Measurements from ENCODE around the gene TRIP10. TPM values are rescaled to one million over a fixed set of nuclear protein-coding genes. Genes with fewer than 3 reads are reported as not detected.

TRIP10 gene
- total RNA-seq, 1 donor = 50.1 TPM

DNA sequence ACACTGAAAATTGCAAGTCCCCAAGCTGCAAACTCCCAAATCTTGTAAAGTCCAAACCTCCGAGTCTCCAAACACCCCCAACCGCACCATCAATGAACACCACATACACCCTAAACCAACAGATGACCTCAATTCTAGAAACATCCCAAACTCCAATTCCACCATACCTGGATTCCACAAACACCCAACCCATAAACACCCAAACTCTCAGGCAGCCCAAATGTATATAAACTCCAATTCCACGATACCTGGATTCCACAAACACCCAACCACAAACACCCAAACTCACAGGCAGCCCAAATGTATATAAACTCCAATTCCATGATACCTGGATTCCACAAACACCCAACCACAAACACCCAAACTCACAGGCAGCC is 19.5 kb upstream of the TRIP10 start:
- no peak for DNase-seq (ENCODE audit: low read depth)
- no peak overlapping the region for H3K4me3 ChIP-seq (ENCODE audit: low read depth, low read length)
- TF ChIP-seq CTCF (IDR thresholded peaks at IDR 0.05; ENCODE audit: insufficient read depth, low read depth, low read length) = no peak

DNA sequence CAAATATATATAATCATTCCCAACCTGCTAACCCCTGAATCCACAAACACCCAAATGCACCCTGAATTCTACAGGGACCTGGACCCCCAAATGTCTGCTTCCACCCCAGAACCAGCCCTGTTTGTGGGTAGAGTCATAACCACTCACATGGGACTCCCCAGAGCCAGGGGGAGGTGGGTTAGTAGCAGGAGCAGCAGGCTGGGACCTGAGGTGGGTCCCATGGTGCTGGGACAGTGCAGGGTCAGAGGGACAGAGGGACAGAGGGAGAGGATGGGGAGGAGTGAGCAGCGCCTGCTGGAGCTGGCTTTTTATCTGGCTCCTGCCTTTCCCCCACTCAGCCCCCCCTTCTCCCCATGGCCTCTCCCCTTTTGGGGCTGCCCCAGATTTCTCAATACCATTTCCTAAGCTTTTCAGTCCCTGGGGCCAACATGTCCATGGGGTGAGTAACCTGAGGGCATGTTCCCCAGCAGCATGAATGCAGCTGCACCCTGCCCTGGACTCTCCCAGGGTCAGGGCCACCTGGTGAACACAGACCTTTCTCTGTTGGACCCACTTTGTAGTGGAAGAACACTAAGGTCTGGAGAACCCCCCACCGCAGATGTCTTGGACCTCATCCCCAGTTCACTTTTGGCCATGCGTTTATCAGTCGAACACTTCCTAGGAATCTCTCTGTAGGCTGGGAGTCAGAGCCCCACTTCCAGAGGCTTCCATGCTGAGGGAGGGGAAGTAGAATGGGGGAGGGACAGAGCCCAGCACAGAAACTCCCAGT is 18.9 kb upstream of the TRIP10 start, which contains the start of gene C3:
Gene C3, minus strand, starts transcription at position 282 of the 769 bp plus-strand sequence. Its CDS starts 61 bp downstream, at position 221.
- H3K4me3 ChIP-seq (ENCODE audit: low read depth, low read length) = no peak within 1 kb of the TSS
- TF ChIP-seq CTCF (IDR thresholded peaks at IDR 0.05; ENCODE audit: insufficient read depth, low read depth, low read length) = no peak

GRCh38 chr19:6721138-6721474 is 18.4 kb upstream of the TRIP10 start:
- no peak for TF ChIP-seq CTCF (IDR thresholded peaks at IDR 0.05; ENCODE audit: insufficient read depth, low read depth, low read length)
- no peak overlapping the region for H3K4me3 ChIP-seq (ENCODE audit: low read depth, low read length)
- DNase-seq (ENCODE audit: low read depth) = no peak

More for the DNA sequence above, 18.9 kb upstream of the TRIP10 start, which contains the start of gene C3:
- peak; percentile 44 for DNase-seq (ENCODE audit: low read depth)

DNA sequence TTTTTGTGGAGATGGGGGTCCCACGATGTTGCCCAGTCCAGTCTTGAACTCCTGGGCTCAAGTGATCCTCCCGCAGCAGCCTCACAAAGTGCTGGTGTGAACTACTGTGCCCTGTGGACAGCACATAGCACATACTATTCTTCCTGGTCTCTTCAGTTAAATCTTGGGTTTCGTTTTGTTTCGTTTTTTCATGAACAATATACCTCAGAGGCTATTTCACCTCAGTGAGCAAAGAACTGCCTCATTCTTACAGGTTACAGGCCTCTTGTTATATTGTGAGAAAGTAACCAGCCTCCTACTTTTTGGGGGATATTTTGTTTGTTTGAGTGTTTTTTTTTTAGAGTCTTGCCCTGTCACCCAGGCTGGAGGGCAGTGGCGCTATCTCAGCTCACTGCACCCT is 17.7 kb upstream of the TRIP10 start:
- no peak overlapping the region for H3K4me3 ChIP-seq (ENCODE audit: low read depth, low read length)
- DNase-seq (ENCODE audit: low read depth) = no peak
- no peak for TF ChIP-seq CTCF (IDR thresholded peaks at IDR 0.05; ENCODE audit: insufficient read depth, low read depth, low read length)

GRCh38 chr19:6723108-6723618 is 16.3 kb upstream of the TRIP10 start:
- no peak overlapping the region for H3K4me3 ChIP-seq (ENCODE audit: low read depth, low read length)
- peak; percentile 46 for DNase-seq (ENCODE audit: low read depth)
- TF ChIP-seq CTCF (IDR thresholded peaks at IDR 0.05; ENCODE audit: insufficient read depth, low read depth, low read length) = no peak

- no peak overlapping the region for H3K4me3 ChIP-seq (ENCODE audit: low read depth, low read length)
- no peak for DNase-seq (ENCODE audit: low read depth)
- TF ChIP-seq CTCF (IDR thresholded peaks at IDR 0.05; ENCODE audit: insufficient read depth, low read depth, low read length) = no peak
Measured at GRCh38 chr19:6723738-6724137, 15.7 kb upstream of the TRIP10 start.
